GM18499 (cell line): ENCODE measurements around the gene GHRH.

ENCODE experiments used
- ATAC-seq: cut with Tn5 transposase; IDR thresholded peaks from one replicate; pipeline ENCODE4 v1.9.1; 2021; ENCODE audit warnings: moderate number of reproducible peaks; ENCODE audit not compliant: insufficient read depth, unreplicated experiment

The GHRH gene

GRCh38 chr20:37293301-37293943, 31.8 kb upstream of the GHRH start:
- no peak for ATAC-seq

GRCh38 chr20:37291724-37292126, 30.1 kb upstream of the GHRH start:
- no peak for ATAC-seq

- ATAC-seq: no peak
Observed at GRCh38 chr20:37290158-37290810, 28.7 kb upstream of the GHRH start.

- no peak for ATAC-seq
Observed at GRCh38 chr20:37288091-37288490, 26.5 kb upstream of the GHRH start.

GRCh38 chr20:37285664-37286374, 24.2 kb upstream of the GHRH start:
- no peak for ATAC-seq

- no peak for ATAC-seq
Observed at GRCh38 chr20:37284691-37285161, 23.1 kb upstream of the GHRH start.

GRCh38 chr20:37283530-37284195, 22.0 kb upstream of the GHRH start:
- ATAC-seq: no peak

GRCh38 chr20:37282556-37282955, 20.9 kb upstream of the GHRH start:
- ATAC-seq: no peak

GRCh38 chr20:37280403-37280802, 18.8 kb upstream of the GHRH start:
- ATAC-seq: no peak

- ATAC-seq: no peak
Observed at GRCh38 chr20:37279820-37280219, 18.2 kb upstream of the GHRH start.

GRCh38 chr20:37278966-37279590, 17.5 kb upstream of the GHRH start:
- ATAC-seq: no peak

- no peak for ATAC-seq
Observed at GRCh38 chr20:37277253-37277593, 15.6 kb upstream of the GHRH start.

- ATAC-seq: no peak
Observed at GRCh38 chr20:37276494-37277252, 15.1 kb upstream of the GHRH start.

- ATAC-seq: no peak
Observed at GRCh38 chr20:37274851-37275524, 13.4 kb upstream of the GHRH start.

GRCh38 chr20:37273988-37274387, 12.4 kb upstream of the GHRH start:
- no peak for ATAC-seq

GRCh38 chr20:37271421-37271768, 9.8 kb upstream of the GHRH start:
- ATAC-seq: no peak

GRCh38 chr20:37270576-37271420, 9.2 kb upstream of the GHRH start:
- ATAC-seq: no peak

- ATAC-seq: no peak
Observed at GRCh38 chr20:37267667-37268313, 6.2 kb upstream of the GHRH start.
